Measurements from ENCODE around the gene DEFB108B.
"Not testable (repeated sequence)": the region's sequence is repeated elsewhere in the genome, so short reads cannot be mapped to it uniquely, and the experiment has no call there.

DEFB108B gene

GRCh38 chr11:71832811-71833210 is at the start of gene DEFB108B:
Gene DEFB108B (plus strand): TSS chr11:71833200. CDS start chr11:71833200, 0 bp downstream.
- DNase-seq = not testable (repeated sequence)

GRCh38 chr11:71786114-71786847 is 46.7 kb upstream of the DEFB108B start:
- DNase-seq = peak; percentile 63 to 87 (median 73)

- peak; percentile 99 for DNase-seq
Observed at GRCh38 chr11:71786848-71787097, 46.2 kb upstream of the DEFB108B start.

- DNase-seq = peak; percentile 94 to 98 (median 94)
Observed at GRCh38 chr11:71787098-71787823, 45.7 kb upstream of the DEFB108B start.

GRCh38 chr11:71787824-71788454 is 45.1 kb upstream of the DEFB108B start:
- peak; percentile 40 to 73 (median 64) for DNase-seq

- not testable (repeated sequence) for DNase-seq
Observed at GRCh38 chr11:71789444-71790196, 43.4 kb upstream of the DEFB108B start.

- not testable (repeated sequence) for DNase-seq
Observed at GRCh38 chr11:71791111-71791510, 41.9 kb upstream of the DEFB108B start.

GRCh38 chr11:71792621-71793235 is 40.3 kb upstream of the DEFB108B start:
- peak; percentile 33 to 52 (median 38) for DNase-seq

GRCh38 chr11:71794386-71795040 is 38.5 kb upstream of the DEFB108B start:
- DNase-seq = not testable (repeated sequence)

- DNase-seq = not testable (repeated sequence)
Observed at GRCh38 chr11:71795236-71795635, 37.8 kb upstream of the DEFB108B start.

GRCh38 chr11:71796016-71796415 is 37.0 kb upstream of the DEFB108B start:
- not testable (repeated sequence) for DNase-seq

GRCh38 chr11:71796781-71797180 is 36.2 kb upstream of the DEFB108B start:
- DNase-seq = not testable (repeated sequence)

GRCh38 chr11:71799556-71800128 is 33.4 kb upstream of the DEFB108B start:
- DNase-seq = not testable (repeated sequence)

GRCh38 chr11:71800335-71800953 is 32.6 kb upstream of the DEFB108B start:
- DNase-seq = peak; percentile 82 to 88 (median 86)

GRCh38 chr11:71801026-71801425 is 32.0 kb upstream of the DEFB108B start:
- DNase-seq = not testable (repeated sequence)

GRCh38 chr11:71802874-71803273 is 30.1 kb upstream of the DEFB108B start:
- DNase-seq = not testable (repeated sequence)

- not testable (repeated sequence) for DNase-seq
Observed at GRCh38 chr11:71804158-71804947, 28.6 kb upstream of the DEFB108B start.

GRCh38 chr11:71812529-71812928 is 20.5 kb upstream of the DEFB108B start:
- not testable (repeated sequence) for DNase-seq

- peak; percentile 66 to 82 (median 71) for DNase-seq
Observed at GRCh38 chr11:71813481-71814355, 19.3 kb upstream of the DEFB108B start.

Data from suppressor macrophage treated with lipopolysaccharide for 1 hour (primary cell).